Astrocyte (in vitro differentiated cells and primary cell): ENCODE data around the gene ZFP36L2. TPM values are rescaled to one million over a fixed set of nuclear protein-coding genes. Genes with fewer than 3 reads are reported as not detected.
A peak's percentile ranks its signal among the peaks of the same experiment; 100 is the strongest.

Experiments used
- DNase-seq: peaks from one replicate; pipeline ENCODE4 v3.0.0-alpha.2; 2010; ENCODE audit warnings: low read depth
- FAIRE-seq: peaks from 2 replicates; lab custom pipeline; 2011; peaks lifted over from hg19 to GRCh38; lab: Jason Lieb, UNC
- H2AFZ ChIP-seq: 2 replicates; pipeline ENCODE4 v1.6.0; 2012; ENCODE audit warnings: low read depth, low read length, inconsistent platforms
- H3K27ac ChIP-seq: 2 replicates; pipeline ENCODE4 v1.5.1; 2011; ENCODE audit warnings: low read depth, low read length, inconsistent platforms
- H3K27me3 ChIP-seq: 2 replicates; pipeline ENCODE4 v1.6.0; 2011; ENCODE audit warnings: low read length, inconsistent platforms; ENCODE audit not compliant: insufficient read depth
- H3K36me3 ChIP-seq: 2 replicates; pipeline ENCODE4 v1.5.1; 2011; ENCODE audit warnings: low read length, inconsistent platforms; ENCODE audit not compliant: insufficient read depth
- H3K4me1 ChIP-seq: 2 replicates; pipeline ENCODE4 v1.5.1; 2011; ENCODE audit warnings: low read length, inconsistent platforms; ENCODE audit not compliant: insufficient read depth
- H3K4me2 ChIP-seq: 2 replicates; pipeline ENCODE4 v1.6.0; 2012; ENCODE audit warnings: low read length, inconsistent platforms
- H3K4me3 ChIP-seq: 2 replicates; pipeline ENCODE4 v1.5.1; 2011; ENCODE audit warnings: low read depth, mild to moderate bottlenecking, low read length, inconsistent platforms; ENCODE audit not compliant: insufficient read depth
- H3K79me2 ChIP-seq: 2 replicates; pipeline ENCODE4 v1.6.0; 2012; ENCODE audit warnings: mild to moderate bottlenecking, low read length, inconsistent platforms; ENCODE audit not compliant: insufficient read depth
- H3K9ac ChIP-seq: 2 replicates; pipeline ENCODE4 v1.6.0; 2012; ENCODE audit warnings: mild to moderate bottlenecking, low read length, inconsistent platforms
- H3K9me3 ChIP-seq: 2 replicates; pipeline ENCODE4 v1.5.1; 2012; ENCODE audit warnings: low read depth, mild to moderate bottlenecking, low read length, inconsistent platforms; ENCODE audit not compliant: insufficient read depth
- H4K20me1 ChIP-seq: 2 replicates; pipeline ENCODE4 v1.6.0; 2012; ENCODE audit warnings: low read length, inconsistent platforms; ENCODE audit not compliant: insufficient read depth
- H3K27ac Mint-ChIP-seq: one replicate; pipeline ENCODE4 v1.8.0; 2021; ENCODE audit warnings: mild to moderate bottlenecking, mixed read lengths; ENCODE audit not compliant: unreplicated experiment
- H3K27me3 Mint-ChIP-seq: one replicate; pipeline ENCODE4 v1.8.0; 2021; ENCODE audit warnings: low read depth, mixed read lengths; ENCODE audit not compliant: unreplicated experiment
- H3K36me3 Mint-ChIP-seq: one replicate; pipeline ENCODE4 v1.8.0; 2021; ENCODE audit warnings: low read depth, mixed read lengths; ENCODE audit not compliant: unreplicated experiment
- H3K4me1 Mint-ChIP-seq: one replicate; pipeline ENCODE4 v1.8.0; 2021; ENCODE audit warnings: low read depth, mixed read lengths; ENCODE audit not compliant: unreplicated experiment
- H3K4me3 Mint-ChIP-seq: one replicate; pipeline ENCODE4 v1.8.0; 2021; ENCODE audit warnings: mild to moderate bottlenecking, moderate library complexity, mixed read lengths; ENCODE audit not compliant: unreplicated experiment
- H3K9me3 Mint-ChIP-seq: one replicate; pipeline ENCODE4 v1.8.0; 2021; ENCODE audit warnings: mild to moderate bottlenecking, mixed read lengths; ENCODE audit not compliant: unreplicated experiment
- EZH2 ChIP-seq: IDR thresholded peaks from 2 replicates; pipeline ENCODE4 v1.6.1; 2012; ENCODE audit warnings: mild to moderate bottlenecking, low read length, inconsistent platforms; ENCODE audit not compliant: insufficient read depth
- total RNA-seq: library from RNA; stranded (reverse); gene quantifications from 2 replicates; pipeline ENCODE4 v1.2.1, GENCODE V29; 2021
- TF ChIP-seq, protein P1 (sequence below): IDR thresholded peaks from 2 replicates; pipeline ENCODE4 v1.5.1; 2011; ENCODE audit warnings: low read depth, mild to moderate bottlenecking, inconsistent platforms, low read length, moderate library complexity; ENCODE audit not compliant: insufficient read depth

ZFP36L2 gene
- total RNA-seq, 1 donor from 2014 or later = 49.5 TPM

GRCh38 chr2:43179942-43180341 is 46.5 kb downstream of the ZFP36L2 start:
- TF ChIP-seq, protein P1, sequence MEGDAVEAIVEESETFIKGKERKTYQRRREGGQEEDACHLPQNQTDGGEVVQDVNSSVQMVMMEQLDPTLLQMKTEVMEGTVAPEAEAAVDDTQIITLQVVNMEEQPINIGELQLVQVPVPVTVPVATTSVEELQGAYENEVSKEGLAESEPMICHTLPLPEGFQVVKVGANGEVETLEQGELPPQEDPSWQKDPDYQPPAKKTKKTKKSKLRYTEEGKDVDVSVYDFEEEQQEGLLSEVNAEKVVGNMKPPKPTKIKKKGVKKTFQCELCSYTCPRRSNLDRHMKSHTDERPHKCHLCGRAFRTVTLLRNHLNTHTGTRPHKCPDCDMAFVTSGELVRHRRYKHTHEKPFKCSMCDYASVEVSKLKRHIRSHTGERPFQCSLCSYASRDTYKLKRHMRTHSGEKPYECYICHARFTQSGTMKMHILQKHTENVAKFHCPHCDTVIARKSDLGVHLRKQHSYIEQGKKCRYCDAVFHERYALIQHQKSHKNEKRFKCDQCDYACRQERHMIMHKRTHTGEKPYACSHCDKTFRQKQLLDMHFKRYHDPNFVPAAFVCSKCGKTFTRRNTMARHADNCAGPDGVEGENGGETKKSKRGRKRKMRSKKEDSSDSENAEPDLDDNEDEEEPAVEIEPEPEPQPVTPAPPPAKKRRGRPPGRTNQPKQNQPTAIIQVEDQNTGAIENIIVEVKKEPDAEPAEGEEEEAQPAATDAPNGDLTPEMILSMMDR = no peak
- no peak for TF ChIP-seq EZH2
- H3K4me2 ChIP-seq = no peak overlapping the region
- no peak for FAIRE-seq

DNA sequence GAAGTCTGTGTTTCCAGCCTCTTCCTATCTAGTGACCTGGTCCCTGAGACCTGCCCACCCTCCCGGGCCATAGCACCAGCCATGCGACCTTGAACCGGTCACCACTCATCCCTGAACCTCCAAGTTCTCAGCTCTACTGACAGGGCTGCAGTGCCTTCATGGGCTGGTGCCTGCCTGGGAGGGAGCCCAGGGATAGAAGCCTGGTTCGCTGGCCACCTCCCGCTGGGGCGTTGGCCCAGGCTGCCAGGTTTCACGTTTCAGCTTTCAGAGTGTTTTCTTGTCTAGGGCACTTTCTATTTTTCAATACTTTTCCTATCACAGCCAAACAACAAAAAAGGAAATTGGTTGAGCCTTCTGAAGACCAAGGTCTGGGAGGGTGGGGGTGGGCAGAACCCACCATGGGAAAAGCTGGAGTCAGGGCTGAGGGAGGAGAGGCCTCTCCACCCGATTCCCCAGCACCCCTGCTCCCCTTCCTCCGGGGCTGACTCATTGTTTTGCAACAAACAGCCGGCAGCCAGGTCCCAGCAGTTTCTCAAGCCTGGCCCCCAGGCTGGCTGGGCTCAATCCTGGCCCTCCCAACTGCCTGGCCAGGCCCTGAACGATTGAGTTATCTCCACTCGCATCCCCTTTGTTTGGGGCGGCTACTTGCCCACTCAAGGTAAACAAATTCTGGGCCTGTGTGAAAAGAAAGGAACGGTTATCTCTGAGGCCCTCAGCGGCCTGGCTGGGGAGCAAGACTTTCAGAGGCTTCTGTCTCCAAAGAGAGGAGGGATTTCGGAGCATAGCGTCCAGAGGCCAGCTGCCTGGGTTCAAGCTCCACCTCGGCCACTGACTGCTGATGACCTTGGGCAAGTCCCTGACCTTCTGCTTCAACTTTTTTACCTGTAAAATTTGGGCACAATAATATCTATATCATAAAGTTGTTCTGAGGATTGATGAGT is 47.5 kb downstream of the ZFP36L2 start:
- Mint-ChIP-seq H3K27me3 (no peaks in the 10 kb centered on the region), H3K36me3 (no peaks in the 10 kb centered on the region), H3K4me3 (peak overlapping the region; percentile 64), H3K27ac (peak overlapping the region; percentile 94), H3K9me3 (no peaks in the 10 kb centered on the region), H3K4me1 (peaks cover 16% of the 10 kb centered on the region)
- H3K36me3 ChIP-seq = no peaks in the 10 kb centered on the region
- DNase-seq (peak; percentile 69), FAIRE-seq (no peak)
- H3K9ac ChIP-seq = peak overlapping the region; percentile 48
- H3K4me1 ChIP-seq = peaks cover 12% of the 10 kb centered on the region
- H3K9me3 ChIP-seq = peaks cover 18% of the 10 kb centered on the region
- H4K20me1 ChIP-seq = no peaks in the 10 kb centered on the region
- no peaks in the 10 kb centered on the region for H3K79me2 ChIP-seq
- H3K27me3 ChIP-seq = no peaks in the 10 kb centered on the region
- H3K4me2 ChIP-seq = peak overlapping the region; percentile 40
- no peak overlapping the region for H3K4me3 ChIP-seq
- peak overlapping the region; percentile 65 for H2AFZ ChIP-seq
- TF ChIP-seq EZH2 = no peak
- TF ChIP-seq, protein P1 = no peak
- H3K27ac ChIP-seq = peak overlapping the region; percentile 32

More at GRCh38 chr2:43179942-43180341, 46.5 kb downstream of the ZFP36L2 start:
- no peak overlapping the region for H3K4me3 ChIP-seq
- H2AFZ ChIP-seq = no peak overlapping the region
- Mint-ChIP-seq H3K27ac (no peak overlapping the region), H3K27me3 (no peaks in the 10 kb centered on the region), H3K4me3 (no peak overlapping the region), H3K9me3 (no peaks in the 10 kb centered on the region), H3K4me1 (peaks cover 14% of the 10 kb centered on the region), H3K36me3 (peaks cover 3% of the 10 kb centered on the region)
- no peaks in the 10 kb centered on the region for H3K79me2 ChIP-seq
- H3K36me3 ChIP-seq = no peaks in the 10 kb centered on the region
- H3K9ac ChIP-seq = no peak overlapping the region
- H4K20me1 ChIP-seq = no peaks in the 10 kb centered on the region
- peaks cover 10% of the 10 kb centered on the region for H3K9me3 ChIP-seq
- H3K4me1 ChIP-seq = peaks cover 21% of the 10 kb centered on the region
- H3K27me3 ChIP-seq = no peaks in the 10 kb centered on the region
- H3K27ac ChIP-seq = no peak overlapping the region
- no peak for DNase-seq
